K562 (cell line): ENCODE measurements around the gene GDF2. TPM values are rescaled to one million over a fixed set of nuclear protein-coding genes. Genes with fewer than 3 reads are reported as not detected.

Experiments
- BCL6 ChIP-seq: fragments of 250-450 bp; sonication (Bioruptor Pico); IDR thresholded peaks from 2 replicates; pipeline ENCODE4 v1.4.0; 2020
- CC2D1A ChIP-seq: fragments of 450-650 bp; IDR thresholded peaks from 2 replicates; pipeline ENCODE4 v1.6.1; 2017; ENCODE audit warnings: mild to moderate bottlenecking
- CHAMP1 ChIP-seq: fragments of 450-650 bp; IDR thresholded peaks from 2 replicates; pipeline ENCODE4 v1.6.1; 2016; ENCODE audit warnings: mild to moderate bottlenecking
- EP400 ChIP-seq: fragments of 450-650 bp; IDR thresholded peaks from 2 replicates; pipeline ENCODE4 v1.6.1; 2017; ENCODE audit warnings: antibody characterized with exemption, mild to moderate bottlenecking, moderate library complexity
- GABPB1 ChIP-seq: sonication (generic); formaldehyde crosslinking; IDR thresholded peaks from 2 replicates; pipeline ENCODE4 v1.8.0; 2022; ENCODE audit warnings: mild to moderate bottlenecking, missing genetic modification reagents
- HCFC1 ChIP-seq: IDR thresholded peaks from 2 replicates; pipeline ENCODE4 v1.6.1; 2012; ENCODE audit warnings: low read depth, low read length, improper control_type of control experiment
- HLTF ChIP-seq: fragments of 450-650 bp; IDR thresholded peaks from 2 replicates; pipeline ENCODE4 v1.6.1; 2016
- HMG20A ChIP-seq: fragments of 450-650 bp; formaldehyde crosslinking; conservative IDR thresholded peaks from 2 replicates; pipeline ENCODE4 v1.4.0; 2020; ENCODE audit warnings: mild to moderate bottlenecking, mixed read lengths
- KAT2B ChIP-seq: IDR thresholded peaks from one replicate; pipeline ENCODE4 v1.6.1; 2012; ENCODE audit warnings: low read depth, mild to moderate bottlenecking, control low read depth, inconsistent platforms, low read length, moderate library complexity
- MTA1 ChIP-seq: fragments of 450-650 bp; IDR thresholded peaks from 2 replicates; pipeline ENCODE4 v1.6.1; 2017; ENCODE audit warnings: borderline replicate concordance
- NFATC3 ChIP-seq: fragments of 450-650 bp; IDR thresholded peaks from 2 replicates; pipeline ENCODE4 v1.6.1; 2017; ENCODE audit warnings: mild to moderate bottlenecking
- PURB ChIP-seq: sonication (generic); formaldehyde crosslinking; IDR thresholded peaks from 2 replicates; pipeline ENCODE4 v1.9.0; 2021; ENCODE audit warnings: low read depth, mild to moderate bottlenecking, missing genetic modification reagents
- SP1 ChIP-seq: sonication (generic); formaldehyde crosslinking; IDR thresholded peaks from 2 replicates; pipeline ENCODE4 v1.8.1; 2022; ENCODE audit warnings: mild to moderate bottlenecking, missing genetic modification reagents
- WHSC1 ChIP-seq: IDR thresholded peaks from one replicate; pipeline ENCODE4 v1.6.1; 2012; ENCODE audit warnings: low read length, control low read depth, inconsistent platforms
- ZBTB7A ChIP-seq: IDR thresholded peaks from 2 replicates; pipeline ENCODE4 v1.6.1; 2011; ENCODE audit warnings: low read depth, mild to moderate bottlenecking, low read length, moderate library complexity, borderline replicate concordance; ENCODE audit not compliant: control insufficient read depth
- ZC3H4 ChIP-seq: sonication (generic); formaldehyde crosslinking; IDR thresholded peaks from 2 replicates; pipeline ENCODE4 v1.9.0; 2021; ENCODE audit warnings: missing genetic modification reagents, borderline replicate concordance
- ZNF766 ChIP-seq: fragments of 200-800 bp; sonication (Bioruptor generic); conservative IDR thresholded peaks from 2 replicates; pipeline ENCODE4 v1.6.1; 2016; ENCODE audit warnings: missing genetic modification characterization, missing compliant biosample characterization
- polyA plus RNA-seq, 8 experiments: library from polyadenylated mRNA; depleted of rRNA in 4 of 8; stranded (reverse) in 5 of 8; unstranded in 3 of 8; fragments of >200 nt; fragmentation: Nextera tagmentation in 2 of 8; fragmentation: Illumina TruSeq in 1 of 8; extraction: Ambion mirVana in 2 of 8; extraction: Trizol in 1 of 8; gene quantifications; 2 replicates each; pipeline versions ENCODE4 v1.2.1 to v1.2.3, GENCODE V29; 2011 to 2014; ENCODE audit warnings: inconsistent platforms in 1 of 8, missing spikeins in 1 of 8
- total RNA-seq, 7 experiments: library from RNA; depleted of rRNA in 6 of 7; stranded (reverse); fragments of >200 nt in 6 of 7; fragmentation: Illumina TruSeq in 2 of 7; extraction: Trizol in 2 of 7; gene quantifications; 2 replicates each; pipeline versions ENCODE4 v1.2.1 to v1.2.3, GENCODE V29; 2011 to 2021; ENCODE audit warnings: low replicate concordance in 1 of 7
- TF ChIP-seq, protein P1 (sequence below): fragments of 250-450 bp; sonication (Bioruptor Pico); IDR thresholded peaks from 2 replicates; pipeline ENCODE4 v1.4.0; 2020; ENCODE audit warnings: mild to moderate bottlenecking, moderate library complexity

GDF2 gene
- total and polyA plus RNA-seq, 9 of the 15 experiments (the other 6 are each of a cell fraction or from before 2014, with no cell fraction given) = 0.08 to 0.58 (median 0.27) TPM; not detected in 2

DNA sequence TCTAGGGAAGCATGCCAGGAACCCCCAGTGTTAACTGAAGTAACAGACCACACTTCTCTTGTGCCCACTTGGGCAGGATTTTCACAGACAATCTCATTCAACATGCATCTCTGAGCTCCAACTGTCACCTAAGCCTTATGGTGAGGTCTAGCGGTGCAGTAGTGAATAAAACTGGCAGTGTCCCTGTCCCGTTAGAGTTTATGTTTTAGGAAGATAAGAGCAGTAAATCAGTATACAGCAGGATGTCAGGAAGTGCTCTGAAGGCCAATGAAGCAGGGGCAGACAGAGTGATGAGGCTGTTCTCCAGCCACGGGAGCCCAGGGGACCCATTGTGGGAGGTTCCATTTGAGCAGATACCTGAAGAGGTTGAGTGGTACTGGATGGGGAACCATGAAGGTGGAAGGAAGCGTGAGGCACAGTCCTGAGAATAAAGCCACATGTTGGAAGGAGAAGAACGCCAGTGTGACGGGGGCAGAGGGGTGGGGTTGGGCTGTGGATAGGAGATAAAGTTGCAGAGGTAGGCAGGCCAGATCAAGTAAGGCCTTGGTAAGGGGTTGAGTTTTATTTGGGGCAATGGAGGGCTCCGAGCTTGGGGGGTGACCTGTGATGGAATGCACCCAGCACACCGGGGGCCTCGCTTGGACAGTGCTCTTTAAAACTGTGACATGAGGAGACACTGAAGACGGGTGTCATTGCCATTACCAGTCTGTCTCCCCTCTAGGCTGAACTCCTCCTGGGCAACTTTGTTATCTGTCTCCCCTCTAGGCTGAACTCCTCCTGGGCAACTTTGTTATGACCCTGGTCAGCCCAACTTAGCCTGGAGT is 15.7 kb upstream of the GDF2 start (continued):
- no peak for TF ChIP-seq ZC3H4
- no peak for TF ChIP-seq WHSC1
- TF ChIP-seq KAT2B = no peak
- no peak for TF ChIP-seq NFATC3
- TF ChIP-seq HLTF = no peak
- TF ChIP-seq CHAMP1 = no peak
- TF ChIP-seq BCL6 = no peak
- no peak for TF ChIP-seq MTA1
- no peak for TF ChIP-seq SP1
- TF ChIP-seq HMG20A = no peak
- no peak for TF ChIP-seq ZBTB7A
- no peak for TF ChIP-seq CC2D1A
- TF ChIP-seq ZNF766 (CRISPR knock-in tag) = no peak
- TF ChIP-seq HCFC1 = no peak
- TF ChIP-seq PURB (CRISPR knock-in tag) = no peak
- no peak for TF ChIP-seq EP400
- no peak for TF ChIP-seq GABPB1 (CRISPR knock-in tag)
- TF ChIP-seq, protein P1, sequence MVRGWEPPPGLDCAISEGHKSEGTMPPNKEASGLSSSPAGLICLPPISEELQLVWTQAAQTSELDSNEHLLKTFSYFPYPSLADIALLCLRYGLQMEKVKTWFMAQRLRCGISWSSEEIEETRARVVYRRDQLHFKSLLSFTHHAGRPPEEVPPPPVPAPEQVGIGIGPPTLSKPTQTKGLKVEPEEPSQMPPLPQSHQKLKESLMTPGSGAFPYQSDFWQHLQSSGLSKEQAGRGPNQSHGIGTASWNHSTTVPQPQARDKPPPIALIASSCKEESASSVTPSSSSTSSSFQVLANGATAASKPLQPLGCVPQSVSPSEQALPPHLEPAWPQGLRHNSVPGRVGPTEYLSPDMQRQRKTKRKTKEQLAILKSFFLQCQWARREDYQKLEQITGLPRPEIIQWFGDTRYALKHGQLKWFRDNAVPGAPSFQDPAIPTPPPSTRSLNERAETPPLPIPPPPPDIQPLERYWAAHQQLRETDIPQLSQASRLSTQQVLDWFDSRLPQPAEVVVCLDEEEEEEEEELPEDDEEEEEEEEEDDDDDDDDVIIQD (CRISPR knock-in tag) = no peak
